ENCODE data around the gene CNKSR1.

- TF ChIP-seq USF2 (CRISPR knock-in tag; IDR thresholded peaks at IDR 0.05) (no peak), NR3C1 (CRISPR knock-in tag; conservative IDR thresholded peaks at IDR 0.05; ENCODE audit: low read depth) (no peak)
These were observed 43.8 kb downstream of the CNKSR1 start for GRCh38 chr1:26221094-26221493.
